Hepatocyte (in vitro differentiated cells): Measurements from ENCODE around the gene METTL25.

Experiments used
- CTCF ChIP-seq: fragments of 200-600 bp; sonication (generic); IDR thresholded peaks from 2 replicates; pipeline ENCODE4 v1.5.1; 2016; ENCODE audit warnings: antibody characterized with exemption, mild to moderate bottlenecking; ENCODE audit not compliant: poor library complexity
- EZH2 ChIP-seq: fragments of 200-600 bp; sonication (generic); IDR thresholded peaks from 2 replicates; pipeline ENCODE4 v1.6.1; 2016; ENCODE audit warnings: antibody characterized with exemption, mild to moderate bottlenecking, borderline replicate concordance
- EZH2phosphoT487 ChIP-seq: fragments of 200-600 bp; sonication (generic); IDR thresholded peaks from one replicate; pipeline ENCODE4 v1.6.1; 2018; ENCODE audit warnings: antibody characterized with exemption, mild to moderate bottlenecking, low read depth, moderate library complexity; ENCODE audit not compliant: unreplicated experiment, severe bottlenecking

GRCh38 chr12:82415402-82415801, 57.1 kb downstream of the METTL25 start:
- TF ChIP-seq CTCF = no peak
- no peak for TF ChIP-seq EZH2
- TF ChIP-seq EZH2phosphoT487 = no peak
